BE2C (cell line): Measurements from ENCODE around the gene COL4A4.

Experiments
- DNase-seq: peaks from one replicate; pipeline ENCODE4 v3.0.0-alpha.2; 2020
- H3K27me3 ChIP-seq: fragments of 250-450 bp; sonication (Bioruptor Pico); 2 replicates; pipeline ENCODE4 v1.5.1; 2020; ENCODE audit warnings: mild to moderate bottlenecking
- H3K36me3 ChIP-seq: fragments of 250-450 bp; sonication (Bioruptor Pico); 2 replicates; pipeline ENCODE4 v1.5.1; 2020; ENCODE audit warnings: mild to moderate bottlenecking
- H3K4me1 ChIP-seq: fragments of 250-450 bp; sonication (Bioruptor Pico); 2 replicates; pipeline ENCODE4 v1.5.1; 2020
- H3K4me3 ChIP-seq: 2 replicates; pipeline ENCODE4 v1.5.1; 2011; ENCODE audit warnings: low read depth, low read length
- H3K9me3 ChIP-seq: fragments of 250-450 bp; sonication (Bioruptor Pico); 2 replicates; pipeline ENCODE4 v1.5.1; 2020
- CTCF ChIP-seq: IDR thresholded peaks from 2 replicates; pipeline ENCODE4 v1.5.1; 2012; ENCODE audit warnings: mild to moderate bottlenecking, low read depth, low read length

The COL4A4 gene

GRCh38 chr2:227132986-227133385 is 31.0 kb downstream of the COL4A4 start:
- no peak overlapping the region for H3K4me3 ChIP-seq
- TF ChIP-seq CTCF: no peak
- no peak for DNase-seq
- no peaks in the 10 kb centered on the region for H3K36me3 ChIP-seq
- no peaks in the 10 kb centered on the region for H3K9me3 ChIP-seq
- peaks cover 20% of the 10 kb centered on the region for H3K27me3 ChIP-seq
- no peaks in the 10 kb centered on the region for H3K4me1 ChIP-seq

DNA sequence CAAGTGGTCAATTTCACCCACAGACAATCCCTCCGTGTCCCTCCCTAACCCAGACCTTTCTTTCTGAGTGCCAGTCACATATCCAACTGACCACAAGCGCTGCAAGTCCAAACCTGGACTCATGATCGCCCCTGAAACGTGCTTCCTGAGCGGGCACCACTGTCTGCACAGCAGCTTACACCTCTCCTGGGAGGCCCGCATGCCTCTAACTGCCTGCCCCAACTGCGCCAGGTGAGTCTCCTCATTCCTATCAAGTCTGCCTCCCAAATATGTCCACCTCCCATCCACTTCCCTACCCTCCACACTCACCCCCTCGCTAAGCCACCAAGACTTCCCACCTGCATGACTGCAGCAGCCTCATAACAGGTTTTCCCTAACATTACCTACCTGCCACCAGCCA is 33.4 kb downstream of the COL4A4 start:
- no peaks in the 10 kb centered on the region for H3K4me1 ChIP-seq
- no peaks in the 10 kb centered on the region for H3K9me3 ChIP-seq
- no peak for TF ChIP-seq CTCF
- H3K27me3 ChIP-seq: peaks cover 38% of the 10 kb centered on the region
- DNase-seq: no peak
- no peaks in the 10 kb centered on the region for H3K36me3 ChIP-seq
- H3K4me3 ChIP-seq: no peak overlapping the region

- no peak for TF ChIP-seq CTCF
- Histone ChIP-seq H3K27me3 (peaks cover 39% of the 10 kb centered on the region), H3K4me1 (no peaks in the 10 kb centered on the region), H3K9me3 (no peaks in the 10 kb centered on the region), H3K36me3 (no peaks in the 10 kb centered on the region), H3K4me3 (no peak overlapping the region)
- DNase-seq: no peak
Observed at GRCh38 chr2:227127201-227127600, 36.8 kb downstream of the COL4A4 start.

- H3K9me3 ChIP-seq: no peaks in the 10 kb centered on the region
- DNase-seq: peak; percentile 30
- no peak overlapping the region for H3K4me3 ChIP-seq
- peak; percentile 55 for TF ChIP-seq CTCF
- no peaks in the 10 kb centered on the region for H3K4me1 ChIP-seq
- H3K36me3 ChIP-seq: no peaks in the 10 kb centered on the region
- H3K27me3 ChIP-seq: peaks cover 30% of the 10 kb centered on the region
Observed at GRCh38 chr2:227125506-227125905, 38.5 kb downstream of the COL4A4 start.

- peaks cover 28% of the 10 kb centered on the region for H3K27me3 ChIP-seq
- no peak for TF ChIP-seq CTCF
- H3K4me3 ChIP-seq: no peak overlapping the region
- DNase-seq: no peak
- no peaks in the 10 kb centered on the region for H3K4me1 ChIP-seq
- H3K36me3 ChIP-seq: no peaks in the 10 kb centered on the region
- no peaks in the 10 kb centered on the region for H3K9me3 ChIP-seq
Observed at GRCh38 chr2:227124811-227125210, 39.2 kb downstream of the COL4A4 start.

DNA sequence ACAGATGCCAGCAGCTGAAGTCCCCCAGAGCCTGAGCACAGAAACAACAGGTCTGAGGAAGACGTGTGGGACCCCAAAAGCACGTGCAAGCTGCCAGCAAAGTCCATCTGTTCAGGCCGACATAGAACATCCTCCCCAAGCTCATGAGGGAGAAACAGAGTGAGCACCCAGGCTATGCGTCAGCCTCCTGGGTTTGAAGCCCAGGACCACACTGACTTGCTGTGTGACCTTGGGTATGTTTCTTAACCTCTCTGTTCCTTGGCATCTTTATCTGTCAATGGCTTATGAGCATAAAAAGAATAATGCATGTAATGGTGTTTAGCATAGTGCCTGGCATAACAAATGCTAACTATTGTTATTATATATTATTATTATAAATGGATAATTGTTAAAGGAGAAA is 40.3 kb downstream of the COL4A4 start:
- Histone ChIP-seq H3K4me1 (no peaks in the 10 kb centered on the region), H3K4me3 (no peak overlapping the region), H3K27me3 (peaks cover 25% of the 10 kb centered on the region), H3K36me3 (no peaks in the 10 kb centered on the region), H3K9me3 (no peaks in the 10 kb centered on the region)
- no peak for TF ChIP-seq CTCF
- DNase-seq: no peak
